Right atrium auricular region (tissue), 2 donors: Measurements from ENCODE around the gene PIM3. TPM values are rescaled to one million over a fixed set of nuclear protein-coding genes. Genes with fewer than 3 reads are reported as not detected.

Experiments used
- DNase-seq: peaks from one replicate; pipeline ENCODE4 v3.0.0-alpha.2; 2019; ENCODE audit warnings: low spot score
- H3K27ac ChIP-seq, 2 donors: fragments of 200-600 bp; sonication (generic); 1 replicate in 1 of 2; 2 replicates in 1 of 2; pipeline ENCODE4 v1.5.1; 2016 to 2019
- H3K27me3 ChIP-seq, 2 donors: fragments of 200-600 bp; sonication (generic); one replicate each; pipeline versions ENCODE4 v1.5.1 to v1.6.0; 2017 to 2019
- H3K36me3 ChIP-seq: fragments of 200-600 bp; sonication (generic); one replicate; pipeline ENCODE4 v1.5.1; 2016
- H3K4me1 ChIP-seq, 2 donors: fragments of 200-600 bp; sonication (generic); one replicate each; pipeline versions ENCODE4 v1.5.1 to v1.6.0; 2017 to 2019
- H3K4me3 ChIP-seq, 2 donors: fragments of 200-600 bp; sonication (generic); 1 replicate in 1 of 2; 2 replicates in 1 of 2; pipeline ENCODE4 v1.5.1; 2017 to 2019; ENCODE audit warnings: mild to moderate bottlenecking in 1 of 2, moderate library complexity in 1 of 2
- H3K9me3 ChIP-seq, 2 donors: fragments of 200-600 bp; sonication (generic); one replicate each; pipeline ENCODE4 v1.5.1; 2019
- CTCF ChIP-seq, 2 donors: fragments of 200-600 bp; sonication (generic); IDR thresholded peaks; one replicate each; pipeline ENCODE4 v1.5.1; 2019; ENCODE audit warnings: antibody characterized with exemption in 2 of 2
- total RNA-seq, 2 donors: library from RNA; depleted of rRNA; stranded (reverse); fragments of >200 nt; gene quantifications; one replicate each; pipeline ENCODE4 v1.1.0, GENCODE V29; 2016

PIM3 gene
- total RNA-seq, 2 donors from 2014 or later = 64.5 to 66.9 TPM

GRCh38 chr22:49937758-49938564 is 22.6 kb upstream of the PIM3 start:
- Histone ChIP-seq H3K27me3 (no peaks in the 10 kb centered on the region), H3K4me3 (no peak overlapping the region), H3K4me1 (peaks cover 0 to 58% of the 10 kb centered on the region in 2 donors), H3K27ac (peak overlapping the region; percentile 96 to 99), H3K36me3 (no peaks in the 10 kb centered on the region), H3K9me3 (no peaks in the 10 kb centered on the region)
- no peak for TF ChIP-seq CTCF (IDR thresholded peaks at IDR 0.05)
- DNase-seq = no peak

- H3K27me3 ChIP-seq = no peaks in the 10 kb centered on the region
- no peak overlapping the region for H3K4me3 ChIP-seq
- H3K27ac ChIP-seq = peak overlapping the region in 1 of 2 donors; percentile 37
- peaks cover 0 to 56% of the 10 kb centered on the region in 2 donors for H3K4me1 ChIP-seq
- H3K36me3 ChIP-seq = no peaks in the 10 kb centered on the region
- no peak for TF ChIP-seq CTCF (IDR thresholded peaks at IDR 0.05)
- DNase-seq = no peak
- H3K9me3 ChIP-seq = no peaks in the 10 kb centered on the region
Observed at GRCh38 chr22:49938565-49939136, 21.9 kb upstream of the PIM3 start.

- no peaks in the 10 kb centered on the region for H3K36me3 ChIP-seq
- DNase-seq = no peak
- H3K4me3 ChIP-seq = no peak overlapping the region
- TF ChIP-seq CTCF (IDR thresholded peaks at IDR 0.05) = no peak
- H3K9me3 ChIP-seq = no peaks in the 10 kb centered on the region
- peaks cover 0 to 37% of the 10 kb centered on the region in 2 donors for H3K4me1 ChIP-seq
- H3K27ac ChIP-seq = no peak overlapping the region
- H3K27me3 ChIP-seq = no peaks in the 10 kb centered on the region
Observed at GRCh38 chr22:49941507-49942316, 18.9 kb upstream of the PIM3 start.

- Histone ChIP-seq H3K4me1 (peaks cover 0 to 26% of the 10 kb centered on the region in 2 donors), H3K27ac (no peak overlapping the region), H3K9me3 (no peaks in the 10 kb centered on the region), H3K27me3 (no peaks in the 10 kb centered on the region), H3K4me3 (no peak overlapping the region), H3K36me3 (no peaks in the 10 kb centered on the region)
- TF ChIP-seq CTCF (IDR thresholded peaks at IDR 0.05) = no peak
- DNase-seq = no peak
Observed at GRCh38 chr22:49942565-49943404, 17.8 kb upstream of the PIM3 start.

- Histone ChIP-seq H3K4me1 (peaks cover 0 to 20% of the 10 kb centered on the region in 2 donors), H3K27me3 (no peaks in the 10 kb centered on the region), H3K36me3 (no peaks in the 10 kb centered on the region), H3K4me3 (no peak overlapping the region), H3K9me3 (no peaks in the 10 kb centered on the region), H3K27ac (peak overlapping the region in 1 of 2 donors; percentile 17)
- no peak for TF ChIP-seq CTCF (IDR thresholded peaks at IDR 0.05)
- no peak for DNase-seq
Observed at GRCh38 chr22:49943405-49943765, 17.2 kb upstream of the PIM3 start.
